ENCODE measurements around the gene VTN.

DNA sequence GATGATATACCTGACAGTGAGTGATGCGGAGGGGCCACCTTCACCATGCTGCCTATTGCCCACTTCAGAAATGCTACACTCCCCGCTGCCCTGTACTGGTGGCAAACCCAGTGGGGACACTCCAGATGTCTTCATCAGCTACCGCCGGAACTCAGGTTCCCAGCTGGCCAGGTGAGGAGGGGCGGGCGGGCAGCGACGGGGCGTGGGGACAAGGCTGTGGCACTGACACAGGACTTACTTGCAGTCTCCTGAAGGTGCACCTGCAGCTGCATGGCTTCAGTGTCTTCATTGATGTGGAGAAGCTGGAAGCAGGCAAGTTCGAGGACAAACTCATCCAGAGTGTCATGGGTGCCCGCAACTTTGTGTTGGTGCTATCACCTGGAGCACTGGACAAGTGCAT, 18.0 kb upstream of the VTN start:
- TF ChIP-seq POLR2A (IDR thresholded peaks at IDR 0.05) = no peak
- TF ChIP-seq, protein P1, sequence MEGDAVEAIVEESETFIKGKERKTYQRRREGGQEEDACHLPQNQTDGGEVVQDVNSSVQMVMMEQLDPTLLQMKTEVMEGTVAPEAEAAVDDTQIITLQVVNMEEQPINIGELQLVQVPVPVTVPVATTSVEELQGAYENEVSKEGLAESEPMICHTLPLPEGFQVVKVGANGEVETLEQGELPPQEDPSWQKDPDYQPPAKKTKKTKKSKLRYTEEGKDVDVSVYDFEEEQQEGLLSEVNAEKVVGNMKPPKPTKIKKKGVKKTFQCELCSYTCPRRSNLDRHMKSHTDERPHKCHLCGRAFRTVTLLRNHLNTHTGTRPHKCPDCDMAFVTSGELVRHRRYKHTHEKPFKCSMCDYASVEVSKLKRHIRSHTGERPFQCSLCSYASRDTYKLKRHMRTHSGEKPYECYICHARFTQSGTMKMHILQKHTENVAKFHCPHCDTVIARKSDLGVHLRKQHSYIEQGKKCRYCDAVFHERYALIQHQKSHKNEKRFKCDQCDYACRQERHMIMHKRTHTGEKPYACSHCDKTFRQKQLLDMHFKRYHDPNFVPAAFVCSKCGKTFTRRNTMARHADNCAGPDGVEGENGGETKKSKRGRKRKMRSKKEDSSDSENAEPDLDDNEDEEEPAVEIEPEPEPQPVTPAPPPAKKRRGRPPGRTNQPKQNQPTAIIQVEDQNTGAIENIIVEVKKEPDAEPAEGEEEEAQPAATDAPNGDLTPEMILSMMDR (IDR thresholded peaks at IDR 0.05) = no peak
